ENCODE measurements around the gene AIMP1. TPM values are rescaled to one million over a fixed set of nuclear protein-coding genes. Genes with fewer than 3 reads are reported as not detected.
"Not testable (repeated sequence)": the region's sequence is repeated elsewhere in the genome, so short reads cannot be mapped to it uniquely, and the experiment has no call there.

Gene AIMP1
- total RNA-seq, 1 experiment from 2014 or later = 29.6 TPM

GRCh38 chr4:106312377-106312776 is 4.0 kb upstream of the AIMP1 start:
- DNase-seq (ENCODE audit: low read depth) = no peak

GRCh38 chr4:106312997-106313522 is 3.3 kb upstream of the AIMP1 start:
- DNase-seq (ENCODE audit: low read depth) = no peak

GRCh38 chr4:106314960-106315359 is 1.4 kb upstream of the AIMP1 start:
- DNase-seq (ENCODE audit: low read depth) = no peak

GRCh38 chr4:106315476-106315967 is 828 bp upstream of the AIMP1 start:
- peak; percentile 50 for DNase-seq (ENCODE audit: low read depth)

GRCh38 chr4:106316773-106317409 is 541 bp downstream of the AIMP1 start:
- DNase-seq (ENCODE audit: low read depth) = no peak

GRCh38 chr4:106317815-106318214 is 1.5 kb downstream of the AIMP1 start:
- no peak for DNase-seq (ENCODE audit: low read depth)

GRCh38 chr4:106318511-106318910 is 2.2 kb downstream of the AIMP1 start:
- DNase-seq (ENCODE audit: low read depth) = no peak

GRCh38 chr4:106320235-106320634 is 3.9 kb downstream of the AIMP1 start:
- no peak for DNase-seq (ENCODE audit: low read depth)

- DNase-seq (ENCODE audit: low read depth) = not testable (repeated sequence)
Observed at GRCh38 chr4:106321168-106321567, 4.8 kb downstream of the AIMP1 start.

- DNase-seq (ENCODE audit: low read depth) = not testable (repeated sequence)
Observed at GRCh38 chr4:106321814-106322213, 5.5 kb downstream of the AIMP1 start.

- DNase-seq (ENCODE audit: low read depth) = no peak
Observed at GRCh38 chr4:106323119-106323518, 6.8 kb downstream of the AIMP1 start.

GRCh38 chr4:106325800-106326199 is 9.4 kb downstream of the AIMP1 start:
- DNase-seq (ENCODE audit: low read depth) = no peak

- peak; percentile 41 for DNase-seq (ENCODE audit: low read depth)
Observed at GRCh38 chr4:106329041-106329618, 12.8 kb downstream of the AIMP1 start.

GRCh38 chr4:106333186-106333585 is 16.8 kb downstream of the AIMP1 start:
- DNase-seq (ENCODE audit: low read depth) = no peak

GRCh38 chr4:106334741-106335470 is 18.6 kb downstream of the AIMP1 start:
- DNase-seq (ENCODE audit: low read depth) = no peak

GRCh38 chr4:106336618-106337017 is 20.3 kb downstream of the AIMP1 start:
- DNase-seq (ENCODE audit: low read depth) = no peak

GRCh38 chr4:106337916-106338315 is 21.6 kb downstream of the AIMP1 start:
- DNase-seq (ENCODE audit: low read depth) = no peak

- DNase-seq (ENCODE audit: low read depth) = no peak
Observed at GRCh38 chr4:106338671-106339070, 22.3 kb downstream of the AIMP1 start.

- no peak for DNase-seq (ENCODE audit: low read depth)
Observed at GRCh38 chr4:106339431-106339830, 23.1 kb downstream of the AIMP1 start.

GRCh38 chr4:106340774-106341173 is 24.4 kb downstream of the AIMP1 start:
- no peak for DNase-seq (ENCODE audit: low read depth)

GRCh38 chr4:106343865-106344646 is 27.7 kb downstream of the AIMP1 start:
- DNase-seq (ENCODE audit: low read depth) = no peak

GRCh38 chr4:106344647-106344970 is 28.3 kb downstream of the AIMP1 start:
- peak; percentile 30 for DNase-seq (ENCODE audit: low read depth)

Data from HT1080 (cell line).